Right lung (tissue), 5 donors: Measurements from ENCODE around the gene ATRNL1. TPM values are rescaled to one million over a fixed set of nuclear protein-coding genes. Genes with fewer than 3 reads are reported as not detected.
"Not testable (repeated sequence)": the region's sequence is repeated elsewhere in the genome, so short reads cannot be mapped to it uniquely, and the experiment has no call there.

Experiments used
- DNase-seq, 2 donors: peaks; one replicate each; pipeline ENCODE4 v3.0.0-alpha.2; 2013
- polyA plus RNA-seq, 5 donors: library from polyadenylated mRNA; unstranded; fragments of 120-200 nt; gene quantifications; one replicate each; pipeline versions ENCODE4 v1.2.1 to v1.2.3, GENCODE V29; 2013; ENCODE audit warnings: inconsistent platforms in 1 of 5, low replicate concordance in 1 of 5; ENCODE audit not compliant: insufficient read length in 5 of 5, insufficient read depth in 1 of 5

ATRNL1 gene
- polyA plus RNA-seq, 5 donors, result 4.4 to 6.9 (median 5.7) TPM

DNA sequence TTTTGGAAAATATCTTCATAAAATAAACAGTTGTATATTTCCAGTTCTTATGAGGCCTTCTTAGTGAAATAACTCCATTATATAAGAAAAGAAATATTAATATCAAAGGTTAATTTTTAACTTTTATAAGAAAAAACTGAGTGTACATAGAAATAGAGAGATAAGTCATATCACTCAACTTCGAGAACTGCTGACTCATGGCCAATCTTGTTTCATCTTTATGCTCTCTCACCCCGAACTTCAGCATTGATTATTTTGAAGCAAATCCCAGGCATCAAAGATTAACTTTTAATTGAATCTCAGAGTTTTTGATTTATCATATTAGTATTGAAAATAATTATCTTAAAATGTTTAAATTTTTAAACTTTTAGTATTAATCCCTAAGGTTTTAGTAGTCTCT lies 652.8 kb downstream of the ATRNL1 start:
- DNase-seq, result no peak

DNA sequence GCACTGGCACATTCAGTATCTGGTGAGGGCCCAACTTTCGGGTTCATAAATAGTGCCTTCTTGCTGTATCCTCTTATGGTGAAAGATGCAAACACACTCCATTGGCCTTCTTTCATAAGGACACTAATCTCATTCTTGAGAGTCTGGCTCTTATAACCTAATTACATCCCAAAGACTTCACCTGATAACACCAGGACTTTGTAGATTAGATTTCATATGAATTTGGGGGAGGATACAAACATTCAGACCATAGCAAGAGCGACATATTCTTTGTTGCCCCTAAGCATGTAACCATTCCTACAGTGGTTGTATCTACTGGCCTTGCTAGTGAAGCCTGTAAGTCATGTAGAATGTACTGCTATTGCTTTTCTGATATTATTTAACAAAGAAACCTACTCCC lies 654.6 kb downstream of the ATRNL1 start:
- no peak for DNase-seq

DNA sequence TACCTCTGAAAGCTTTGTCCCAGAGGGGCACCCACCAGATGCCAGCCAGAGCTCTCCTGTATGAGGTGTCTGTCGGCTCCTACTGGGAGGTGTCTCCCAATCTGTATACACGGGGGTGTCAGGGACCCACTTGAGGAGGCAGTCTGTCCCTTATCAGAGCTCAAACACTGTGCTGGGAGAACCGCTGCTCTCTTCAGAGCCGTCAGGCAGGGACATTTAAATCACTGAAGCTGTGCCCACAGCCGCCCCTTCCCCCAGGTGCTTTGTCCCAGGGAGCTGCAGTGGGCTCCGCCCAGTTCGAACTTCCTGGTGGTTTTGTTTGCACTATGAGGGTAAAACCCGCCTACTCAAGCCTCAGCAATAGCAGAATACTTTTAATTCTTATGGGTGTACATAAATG lies 665.3 kb downstream of the ATRNL1 start:
- not testable (repeated sequence) for DNase-seq

- DNase-seq, result no peak
These were observed 667.0 kb downstream of the ATRNL1 start for GRCh38 chr10:115760131-115760530.

GRCh38 chr10:115761166-115761565 lies 668.0 kb downstream of the ATRNL1 start:
- DNase-seq, result no peak

- DNase-seq, result no peak
These were observed 668.9 kb downstream of the ATRNL1 start for GRCh38 chr10:115762029-115762428.

- no peak for DNase-seq
These were observed 678.6 kb downstream of the ATRNL1 start for GRCh38 chr10:115771755-115772154.

DNA sequence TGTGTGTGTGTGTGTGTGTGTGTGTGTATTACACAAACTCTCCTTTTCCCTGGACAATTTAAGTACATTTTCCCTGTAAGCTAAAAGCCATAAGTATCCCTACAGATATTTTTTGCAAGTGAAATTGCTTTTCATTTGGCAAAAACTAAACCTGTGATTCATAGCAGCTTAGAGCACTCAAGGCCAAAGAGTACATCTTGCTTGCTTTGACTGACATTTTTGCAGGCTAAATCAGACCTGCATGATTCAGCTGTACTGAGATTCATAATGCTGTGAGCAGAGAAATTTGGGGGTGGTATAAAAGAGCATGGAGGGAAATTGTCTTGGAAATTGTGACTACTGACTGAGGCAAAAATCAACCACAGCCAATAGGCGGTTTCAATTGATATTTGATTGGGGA lies 679.4 kb downstream of the ATRNL1 start:
- DNase-seq, result no peak

GRCh38 chr10:115773832-115774231 lies 680.7 kb downstream of the ATRNL1 start:
- no peak for DNase-seq

DNA sequence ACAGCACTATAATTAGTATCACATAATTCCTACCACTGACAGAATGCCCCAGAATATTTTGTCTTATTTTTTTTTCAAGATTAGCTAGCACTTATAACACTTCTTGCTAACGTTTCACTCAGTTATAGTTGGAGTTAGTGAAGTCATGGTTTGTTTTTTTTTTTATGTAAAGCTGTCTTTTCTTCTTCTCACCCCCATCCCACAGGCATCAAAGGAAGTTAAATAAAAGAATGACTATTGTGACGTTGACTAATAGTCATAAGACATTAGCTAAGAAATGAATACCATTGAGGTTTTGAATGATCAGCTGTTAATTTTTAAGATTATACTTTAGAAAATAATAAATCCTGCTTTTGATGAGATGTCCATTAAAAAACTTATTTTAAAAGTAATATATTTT lies 681.6 kb downstream of the ATRNL1 start:
- DNase-seq, result no peak

- DNase-seq, result no peak
These were observed 684.5 kb downstream of the ATRNL1 start for GRCh38 chr10:115777646-115778045.

DNA sequence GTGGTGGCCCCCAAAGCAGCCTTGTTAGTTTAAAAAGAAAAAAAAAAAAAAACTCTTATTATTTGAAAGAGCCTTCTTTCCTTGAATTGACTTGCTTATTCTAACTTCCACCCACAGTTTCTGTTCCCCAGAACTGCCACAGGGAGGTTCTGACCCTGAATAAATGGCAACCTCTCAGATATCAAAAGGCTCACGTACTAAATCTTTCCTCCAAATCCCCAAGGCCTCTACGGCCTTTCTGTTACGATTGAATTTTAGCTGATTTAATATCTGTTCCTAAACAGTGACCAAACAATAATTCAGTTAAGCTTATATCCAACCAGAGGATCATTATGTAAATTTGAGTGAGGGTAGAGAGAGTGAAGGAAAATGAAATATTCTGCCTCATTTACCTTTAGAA lies 697.1 kb downstream of the ATRNL1 start:
- no peak for DNase-seq

DNA sequence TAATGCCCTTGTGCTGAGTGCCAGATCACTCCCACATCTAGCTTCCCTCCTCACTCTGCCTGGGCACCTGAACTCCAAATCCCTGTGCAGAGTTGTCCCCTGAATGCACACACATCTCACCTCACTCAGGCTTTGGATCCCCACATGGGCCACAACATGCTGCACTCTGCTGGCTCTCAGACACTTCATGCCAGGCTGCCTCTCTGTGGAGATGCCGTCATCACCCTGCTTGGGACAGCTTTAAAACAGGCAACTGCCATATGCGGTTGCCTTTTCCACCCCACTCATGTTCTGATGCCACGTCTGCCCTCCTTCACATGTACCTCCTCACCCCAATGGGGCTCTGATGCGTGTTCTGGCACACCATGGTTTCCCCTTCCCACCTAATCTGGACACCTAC lies 702.8 kb downstream of the ATRNL1 start:
- no peak for DNase-seq

DNA sequence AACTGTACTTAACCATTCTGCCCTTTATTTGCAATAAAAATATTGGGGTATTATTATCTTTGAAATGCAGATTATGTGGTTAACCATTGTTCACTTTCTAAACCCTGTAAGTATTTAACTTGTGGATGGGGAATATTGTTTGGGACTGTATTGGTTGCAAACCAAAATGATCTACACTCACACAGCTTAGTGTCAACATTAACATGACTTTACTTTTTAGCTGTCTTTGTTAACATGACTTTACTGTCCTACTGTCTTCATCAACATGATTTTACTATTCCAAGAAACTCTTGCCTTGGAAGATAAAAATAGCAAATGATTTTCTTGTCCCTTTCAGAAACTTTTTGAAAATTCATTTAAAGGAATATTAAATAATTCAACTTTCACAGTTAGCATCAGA lies 708.3 kb downstream of the ATRNL1 start:
- DNase-seq, result no peak

GRCh38 chr10:115801992-115802391 lies 708.8 kb downstream of the ATRNL1 start:
- peak; percentile 20 to 29 for DNase-seq

DNA sequence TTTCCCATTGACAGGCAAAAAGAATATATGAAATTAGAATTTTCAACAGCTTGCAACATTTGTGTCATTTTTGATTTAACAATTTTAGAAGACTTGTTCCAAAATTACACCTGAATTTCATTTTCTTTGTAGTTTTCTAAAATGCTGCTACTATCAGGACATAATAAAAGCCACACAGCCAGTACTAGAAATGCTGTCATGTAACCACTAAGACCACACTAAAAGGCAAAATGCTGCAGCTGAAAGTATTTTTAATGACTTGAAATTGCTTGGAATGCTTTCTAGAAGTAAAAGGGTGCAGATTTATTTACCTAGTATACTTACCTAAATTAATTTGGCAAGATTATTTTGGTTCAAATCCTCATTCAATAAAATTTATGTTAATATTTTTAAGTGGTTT lies 709.7 kb downstream of the ATRNL1 start:
- DNase-seq, result no peak

DNA sequence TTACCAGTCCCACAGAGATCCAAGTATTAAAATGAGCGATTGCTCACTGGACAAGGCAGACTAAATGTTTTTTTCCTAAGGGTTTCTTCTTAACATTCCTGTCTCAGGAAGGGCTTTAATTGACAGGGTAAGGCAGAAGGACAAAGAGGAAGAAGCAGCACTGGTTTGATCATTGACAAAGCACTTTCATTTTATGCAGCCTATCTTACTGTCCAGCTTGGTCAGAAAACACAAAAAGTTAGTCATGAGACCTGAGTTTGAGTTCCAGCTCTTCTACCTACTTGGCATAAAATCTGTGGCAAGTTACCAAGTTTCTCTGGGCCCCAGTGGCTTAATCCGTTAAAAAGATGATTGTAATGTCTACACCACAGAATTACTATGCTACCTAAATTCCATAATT lies 721.4 kb downstream of the ATRNL1 start:
- DNase-seq, result no peak

- peak; percentile 15 to 26 for DNase-seq
These were observed 724.8 kb downstream of the ATRNL1 start for GRCh38 chr10:115818012-115818411.

- no peak for DNase-seq
These were observed 733.2 kb downstream of the ATRNL1 start for GRCh38 chr10:115826396-115826795.

- DNase-seq, result peak; percentile 76 to 88
These were observed 734.3 kb downstream of the ATRNL1 start for GRCh38 chr10:115827231-115828009.

DNA sequence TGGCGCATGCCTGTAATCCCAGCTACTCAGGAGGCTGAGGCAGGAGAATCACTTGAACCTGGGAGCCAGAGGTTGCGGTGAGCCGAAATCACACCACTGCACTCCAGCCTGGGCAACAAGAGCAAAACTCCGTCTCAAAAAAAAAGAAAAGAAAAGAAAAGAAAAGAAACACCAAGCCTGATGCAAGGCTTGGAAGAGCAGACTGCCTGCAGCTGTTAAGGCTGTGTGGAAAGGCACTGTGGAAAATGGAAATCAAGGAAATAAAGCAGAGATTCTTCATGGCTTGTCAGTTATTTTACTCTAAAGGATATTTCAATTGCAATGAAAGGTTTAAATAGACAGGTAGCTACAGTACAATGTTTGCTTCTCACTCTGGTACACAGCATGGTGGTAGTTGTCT lies 735.0 kb downstream of the ATRNL1 start:
- not testable (repeated sequence) for DNase-seq

DNA sequence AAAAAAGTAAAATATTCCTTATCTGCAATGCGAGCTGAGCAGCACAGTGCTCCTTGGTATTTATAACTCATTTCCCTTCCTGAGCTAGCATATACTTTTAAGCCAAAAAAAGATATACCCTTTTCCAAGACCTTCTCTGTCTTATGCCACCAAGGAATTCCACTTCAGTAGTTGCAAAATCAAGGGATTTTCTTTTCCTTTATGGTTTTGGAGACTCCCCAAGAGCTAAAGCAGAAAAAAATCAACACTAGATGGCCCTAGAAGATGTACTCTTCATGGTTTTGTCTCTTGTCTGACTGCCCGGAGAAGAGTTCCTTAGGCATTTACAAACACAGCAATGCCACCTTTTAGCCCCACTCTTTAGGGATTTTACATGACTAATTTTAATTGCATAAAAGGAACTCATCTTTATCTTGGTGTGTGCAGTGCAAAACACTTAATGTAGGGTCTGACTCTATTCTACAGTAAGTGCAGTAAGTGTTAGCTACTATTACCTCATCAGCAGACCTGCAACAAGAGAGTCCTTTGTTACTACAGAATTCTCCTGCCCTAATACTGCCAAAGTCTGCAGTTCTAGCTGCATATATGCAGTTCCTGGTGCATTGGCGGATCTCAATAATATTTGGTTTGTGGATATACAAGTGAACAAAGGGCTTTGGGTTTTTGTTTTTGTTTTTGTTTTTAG lies 736.5 kb downstream of the ATRNL1 start:
- DNase-seq, result peak; percentile 19

GRCh38 chr10:115830265-115830970 lies 737.3 kb downstream of the ATRNL1 start:
- no peak for DNase-seq
